OCI-LY7 (cell line): ENCODE results near the gene SUSD5.

Experiments
- CTCF ChIP-seq: fragments of 200-600 bp; sonication (generic); conservative IDR thresholded peaks from 2 replicates; pipeline ENCODE4 v1.5.1; 2014; ENCODE audit warnings: mild to moderate bottlenecking, antibody characterized with exemption, low read length, moderate library complexity, mixed read lengths
- EZH2phosphoT487 ChIP-seq: fragments of 200-600 bp; sonication (generic); IDR thresholded peaks from 2 replicates; pipeline ENCODE4 v1.6.1; 2018; ENCODE audit warnings: low read depth, borderline replicate concordance, mild to moderate bottlenecking, mixed run types, antibody characterized with exemption, low read length, moderate library complexity, mixed read lengths

- TF ChIP-seq CTCF (no peak), EZH2phosphoT487 (no peak)
Observed at GRCh38 chr3:33201195-33201594, 17.4 kb downstream of the SUSD5 start.
